Stimulated activated CD8-positive, alpha-beta memory T cell treated with anti-CD3 and anti-CD28 coated beads, Interleukin-4, amount 100 ng/mL, for 1 hour (primary cell): Measurements from ENCODE around the gene NEUROG2.
"Not testable (repeated sequence)": the region's sequence is repeated elsewhere in the genome, so short reads cannot be mapped to it uniquely, and the experiment has no call there.

Source experiments
- DNase-seq, 2 donors: peaks; one replicate each; pipeline ENCODE4 v3.0.0-alpha.2; 2020; ENCODE audit warnings: low read depth in 2 of 2, low spot score in 1 of 2

Gene NEUROG2

GRCh38 chr4:112492321-112492720 lies 23.7 kb downstream of the NEUROG2 start:
- no peak for DNase-seq

GRCh38 chr4:112490808-112491207 lies 25.2 kb downstream of the NEUROG2 start:
- not testable (repeated sequence) for DNase-seq

GRCh38 chr4:112485930-112486329 lies 30.1 kb downstream of the NEUROG2 start:
- no peak for DNase-seq

- DNase-seq: no peak
Measured at GRCh38 chr4:112473985-112474384, 42.0 kb downstream of the NEUROG2 start.

GRCh38 chr4:112472318-112472717 lies 43.7 kb downstream of the NEUROG2 start:
- DNase-seq: no peak
